SK-N-SH (cell line): ENCODE results near the gene WDR64. TPM values are rescaled to one million over a fixed set of nuclear protein-coding genes. Genes with fewer than 3 reads are reported as not detected.

Experiments used
- CTCF ChIA-PET: fragments of 300-600, 350-600 bp; formaldehyde crosslinking; extraction: SDS; loops from one replicate; lab custom pipeline; 2021; lab: Yijun Ruan, JAX
- POLR2A ChIA-PET: fragments of 350-600 bp; sonication (Branson Sonifier 250); formaldehyde crosslinking; extraction: SDS; loops from one replicate; lab custom pipeline; 2020; ENCODE audit warnings: antibody characterized with exemption, inconsistent platforms; lab: Yijun Ruan, JAX
- DNase-seq: peaks from one replicate; pipeline ENCODE4 v3.0.0; 2012
- H2AFZ ChIP-seq: fragments of 200-600 bp; sonication (generic); 2 replicates; pipeline ENCODE4 v1.8.1; 2016; ENCODE audit warnings: antibody characterized with exemption, mild to moderate bottlenecking, low read depth
- H3F3A ChIP-seq: fragments of 200-600 bp; sonication (generic); replicated peaks from 2 replicates; pipeline ENCODE3; 2016; ENCODE audit warnings: antibody characterized with exemption, mild to moderate bottlenecking; ENCODE audit not compliant: insufficient read depth
- H3K27ac ChIP-seq, 2 experiments: fragments of 200-500 bp in 1 of 2; fragments of 200-600 bp in 1 of 2; sonication (Bioruptor generic) in 1 of 2; sonication (generic), shearing (Covaris generic) in 1 of 2; 2 replicates each; pipeline versions ENCODE4 v1.5.1 to v1.6.1; 2014 to 2016; ENCODE audit warnings: low read depth in 2 of 2, inconsistent platforms in 1 of 2, low read length in 1 of 2, mild to moderate bottlenecking in 1 of 2, mixed read lengths in 1 of 2
- H3K27me3 ChIP-seq: fragments of 200-600 bp; sonication (generic), shearing (Covaris generic); 2 replicates; pipeline ENCODE4 v1.6.1; 2016; ENCODE audit warnings: mixed run types; ENCODE audit not compliant: insufficient read depth
- H3K36me3 ChIP-seq, 2 experiments: fragments of 200-500 bp in 1 of 2; fragments of 200-600 bp in 1 of 2; sonication (Bioruptor generic) in 1 of 2; sonication (generic) in 1 of 2; replicated peaks in 1 of 2; 2 replicates each; pipeline versions ENCODE3 to v1.5.1; 2014 to 2016; ENCODE audit warnings: low read length in 1 of 2, mild to moderate bottlenecking in 1 of 2; ENCODE audit not compliant: insufficient read depth in 2 of 2, control insufficient read depth in 1 of 2
- H3K4me1 ChIP-seq, 2 experiments: fragments of 200-500 bp in 1 of 2; fragments of 200-600 bp in 1 of 2; sonication (Bioruptor generic) in 1 of 2; sonication (generic), shearing (Covaris generic) in 1 of 2; 2 replicates each; pipeline versions ENCODE4 v1.5.1 to v1.6.1; 2014 to 2016; ENCODE audit warnings: low read depth in 1 of 2, low read length in 1 of 2, mixed run types in 1 of 2; ENCODE audit not compliant: insufficient read depth in 2 of 2, control insufficient read depth in 1 of 2
- H3K4me2 ChIP-seq: fragments of 200-600 bp; sonication (generic), shearing (Covaris generic); 2 replicates; pipeline ENCODE4 v1.6.1; 2017; ENCODE audit warnings: mixed run types
- H3K4me3 ChIP-seq, 2 experiments: fragments of 200-500 bp in 1 of 2; fragments of 200-600 bp in 1 of 2; sonication (Bioruptor generic) in 1 of 2; sonication (generic), shearing (Covaris generic) in 1 of 2; 2 replicates each; pipeline versions ENCODE4 v1.5.1 to v1.8.1; 2014 to 2016; ENCODE audit warnings: low read depth in 2 of 2, inconsistent platforms in 1 of 2, low read length in 1 of 2, mild to moderate bottlenecking in 1 of 2, mixed read lengths in 1 of 2, moderate library complexity in 1 of 2
- H3K79me2 ChIP-seq: fragments of 200-600 bp; sonication (generic); 2 replicates; pipeline ENCODE4 v1.8.1; 2017; ENCODE audit warnings: mild to moderate bottlenecking; ENCODE audit not compliant: insufficient read depth
- H3K9ac ChIP-seq: fragments of 200-600 bp; sonication (generic); 2 replicates; pipeline ENCODE4 v1.6.1; 2017; ENCODE audit warnings: mixed run types
- H3K9me2 ChIP-seq: fragments of 200-600 bp; sonication (generic); 2 replicates; pipeline ENCODE4 v1.6.1; 2017; ENCODE audit warnings: mixed run types
- H3K9me3 ChIP-seq: fragments of 200-600 bp; sonication (generic); 2 replicates; pipeline ENCODE4 v1.6.1; 2017; ENCODE audit warnings: mixed run types, mild to moderate bottlenecking, moderate library complexity
- H4K20me1 ChIP-seq: fragments of 200-600 bp; sonication (generic); 2 replicates; pipeline ENCODE4 v1.6.1; 2017; ENCODE audit warnings: mild to moderate bottlenecking, mixed run types; ENCODE audit not compliant: insufficient read depth
- EP300 ChIP-seq, 2 experiments: IDR thresholded peaks; 2 replicates each; pipeline versions ENCODE4 v1.4.0 to v1.6.1; 2012; ENCODE audit warnings: borderline replicate concordance in 1 of 2, low read depth in 1 of 2, low read length in 1 of 2
- JUND ChIP-seq: IDR thresholded peaks from 2 replicates; pipeline ENCODE4 v1.4.0; 2012
- MXI1 ChIP-seq: IDR thresholded peaks from 2 replicates; pipeline ENCODE4 v1.6.1; 2012; ENCODE audit warnings: mild to moderate bottlenecking, low read depth, low read length, improper control_type of control experiment
- POLR2AphosphoS5 ChIP-seq: IDR thresholded peaks from 2 replicates; pipeline ENCODE4 v1.6.1; 2012; ENCODE audit warnings: low read depth, low read length
- RAD21 ChIP-seq: IDR thresholded peaks from 2 replicates; pipeline ENCODE4 v1.6.1; 2012; ENCODE audit warnings: mild to moderate bottlenecking, low read length
- SMC3 ChIP-seq: IDR thresholded peaks from 2 replicates; pipeline ENCODE4 v1.6.1; 2012; ENCODE audit warnings: low read depth, low read length, improper control_type of control experiment
- TCF12 ChIP-seq: IDR thresholded peaks from 2 replicates; pipeline ENCODE4 v1.4.0; 2012
- USF2 ChIP-seq: fragments of 150-350 bp; IDR thresholded peaks from 2 replicates; pipeline ENCODE4 v1.6.1; 2017; ENCODE audit warnings: antibody characterized with exemption, low read length, low read depth, borderline replicate concordance
- WGBS: methylation state at CpG from one replicate; pipeline ENCODE4 v1.1.6; 2017; ENCODE audit warnings: low lambda C conversion rate; 5-methylcytosine and 5-hydroxymethylcytosine counted together
- polyA plus RNA-seq, 3 experiments: library from polyadenylated mRNA; depleted of rRNA; stranded (reverse); fragments of >200 nt; gene quantifications; 2 replicates each; pipeline ENCODE4 v1.2.3, GENCODE V29; 2012
- TF ChIP-seq, protein P1 (sequence below): fragments of 200-600 bp; sonication (generic); IDR thresholded peaks from 2 replicates; pipeline ENCODE4 v1.6.1; 2017; ENCODE audit warnings: antibody characterized with exemption, mild to moderate bottlenecking, moderate library complexity

Gene WDR64
- polyA plus RNA-seq, 1 of the 3 experiments (the other 2 are of a cell fraction) = not detected

GRCh38 chr1:241834733-241835377 is 182.8 kb downstream of the WDR64 start:
- no peaks in the 10 kb centered on the region for H3K9me3 ChIP-seq
- H3K27ac ChIP-seq = no peak overlapping the region
- no peak overlapping the region for H2AFZ ChIP-seq
- POLR2A ChIA-PET = no interaction called here
- no peaks in the 10 kb centered on the region for H3K79me2 ChIP-seq
- H3K4me3 ChIP-seq = no peak overlapping the region; a peak in 1 of 4 replicates
- H4K20me1 ChIP-seq = no peaks in the 10 kb centered on the region
- peak; percentile 63 for TF ChIP-seq SMC3
- TF ChIP-seq, protein P1, sequence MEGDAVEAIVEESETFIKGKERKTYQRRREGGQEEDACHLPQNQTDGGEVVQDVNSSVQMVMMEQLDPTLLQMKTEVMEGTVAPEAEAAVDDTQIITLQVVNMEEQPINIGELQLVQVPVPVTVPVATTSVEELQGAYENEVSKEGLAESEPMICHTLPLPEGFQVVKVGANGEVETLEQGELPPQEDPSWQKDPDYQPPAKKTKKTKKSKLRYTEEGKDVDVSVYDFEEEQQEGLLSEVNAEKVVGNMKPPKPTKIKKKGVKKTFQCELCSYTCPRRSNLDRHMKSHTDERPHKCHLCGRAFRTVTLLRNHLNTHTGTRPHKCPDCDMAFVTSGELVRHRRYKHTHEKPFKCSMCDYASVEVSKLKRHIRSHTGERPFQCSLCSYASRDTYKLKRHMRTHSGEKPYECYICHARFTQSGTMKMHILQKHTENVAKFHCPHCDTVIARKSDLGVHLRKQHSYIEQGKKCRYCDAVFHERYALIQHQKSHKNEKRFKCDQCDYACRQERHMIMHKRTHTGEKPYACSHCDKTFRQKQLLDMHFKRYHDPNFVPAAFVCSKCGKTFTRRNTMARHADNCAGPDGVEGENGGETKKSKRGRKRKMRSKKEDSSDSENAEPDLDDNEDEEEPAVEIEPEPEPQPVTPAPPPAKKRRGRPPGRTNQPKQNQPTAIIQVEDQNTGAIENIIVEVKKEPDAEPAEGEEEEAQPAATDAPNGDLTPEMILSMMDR = peak; percentile 75
- TF ChIP-seq EP300 (IDR thresholded peaks at IDR 0.05; ENCODE audit: borderline replicate concordance in 1 of 2, low read depth in 1 of 2, low read length in 1 of 2) = no peak
- peak; percentile 82 for TF ChIP-seq RAD21
- TF ChIP-seq, all 33 proteins: peak for 3
- no peaks in the 10 kb centered on the region for H3K9me2 ChIP-seq
- H3K27me3 ChIP-seq = no peaks in the 10 kb centered on the region
- H3K36me3 ChIP-seq = no peaks in the 10 kb centered on the region
- no peaks in the 10 kb centered on the region; a peak in 1 of 4 replicates for H3K4me1 ChIP-seq
- no peak overlapping the region for H3K9ac ChIP-seq
- CTCF ChIA-PET = interaction anchor here (0.6 to 3.3 kb wide), 23 partner anchors 9 to 299 kb away, joined by 3 to 32 read pairs (median 4); partner anchors contain the start of gene EXO1
- peak; percentile 26 for DNase-seq
- WGBS = 21% methylated on average over 1 of the region's 1 CpG
- H3K4me2 ChIP-seq = no peak overlapping the region
- peaks cover 5% of the 10 kb centered on the region for H3F3A ChIP-seq

DNA sequence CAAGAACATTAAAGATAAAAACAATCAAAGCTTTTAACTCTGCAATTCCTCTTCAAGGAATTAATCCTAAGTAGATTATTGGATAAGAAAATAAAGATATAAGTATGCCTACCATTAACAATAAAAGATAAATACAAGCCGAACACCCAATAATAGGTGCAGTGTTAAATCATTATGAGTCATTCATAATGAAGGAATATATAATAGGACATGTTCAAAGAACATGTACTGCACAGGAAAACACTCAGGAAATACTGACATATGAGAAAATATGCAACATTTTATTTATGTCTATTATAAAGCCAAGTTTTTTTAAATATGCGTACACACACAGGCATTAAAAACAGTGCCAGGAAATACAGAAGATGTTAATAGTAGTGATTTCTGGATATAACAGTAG is 184.9 kb downstream of the WDR64 start:
- WGBS = 90% methylated on average over 2 of the region's 2 CpGs
- ChIA-PET POLR2A (no interaction called here), CTCF (interaction anchor here (0.9 to 1.1 kb wide), 2 partner anchors 226 to 232 kb away, joined by 3 read pairs; no protein-coding TSS in a partner anchor)
- Histone ChIP-seq H3F3A (peaks cover 5% of the 10 kb centered on the region), H3K9ac (no peak overlapping the region), H3K27me3 (no peaks in the 10 kb centered on the region), H3K27ac (no peak overlapping the region), H3K36me3 (no peaks in the 10 kb centered on the region), H2AFZ (no peak overlapping the region), H4K20me1 (no peaks in the 10 kb centered on the region), H3K79me2 (no peaks in the 10 kb centered on the region), H3K4me3 (no peak overlapping the region), H3K4me1 (no peaks in the 10 kb centered on the region; a peak in 1 of 4 replicates), H3K4me2 (no peak overlapping the region), H3K9me2 (no peaks in the 10 kb centered on the region), H3K9me3 (no peaks in the 10 kb centered on the region)
- TF ChIP-seq TCF12 = no peak
- TF ChIP-seq JUND = no peak
- TF ChIP-seq USF2 = no peak
- no peak for TF ChIP-seq POLR2AphosphoS5
- no peak for TF ChIP-seq MXI1
- DNase-seq = no peak
